ENCODE results near the gene RBBP7.

The RBBP7 gene

GRCh38 chrX:16870095-16870861, at the start of gene RBBP7:
TSS of gene RBBP7 (minus strand) at chrX:16870362. CDS start at chrX:16870053, 309 bp downstream.
- TF ChIP-seq ZFX (IDR thresholded peaks at IDR 0.05; ENCODE audit: borderline replicate concordance) = no peak
- TF ChIP-seq CTCF (IDR thresholded peaks at IDR 0.05) = no peak
- peak within 1 kb of the TSS; percentile 89 for H3K27ac ChIP-seq

GRCh38 chrX:16918979-16919378, 48.8 kb upstream of the RBBP7 start:
- H3K27ac ChIP-seq = no peak overlapping the region
- TF ChIP-seq CTCF (IDR thresholded peaks at IDR 0.05) (no peak), ZFX (IDR thresholded peaks at IDR 0.05; ENCODE audit: borderline replicate concordance) (no peak)

GRCh38 chrX:16917120-16917519, 47.0 kb upstream of the RBBP7 start:
- TF ChIP-seq CTCF (IDR thresholded peaks at IDR 0.05) (no peak), ZFX (IDR thresholded peaks at IDR 0.05; ENCODE audit: borderline replicate concordance) (no peak)
- no peak overlapping the region for H3K27ac ChIP-seq

- TF ChIP-seq ZFX (IDR thresholded peaks at IDR 0.05; ENCODE audit: borderline replicate concordance) = no peak
- TF ChIP-seq CTCF (IDR thresholded peaks at IDR 0.05) = no peak
- no peak overlapping the region for H3K27ac ChIP-seq
These were observed 46.4 kb upstream of the RBBP7 start for GRCh38 chrX:16916561-16916960.

GRCh38 chrX:16914058-16914457, 43.9 kb upstream of the RBBP7 start:
- no peak overlapping the region for H3K27ac ChIP-seq
- TF ChIP-seq ZFX (IDR thresholded peaks at IDR 0.05; ENCODE audit: borderline replicate concordance) = no peak
- no peak for TF ChIP-seq CTCF (IDR thresholded peaks at IDR 0.05)

- TF ChIP-seq ZFX (IDR thresholded peaks at IDR 0.05; ENCODE audit: borderline replicate concordance) (no peak), CTCF (IDR thresholded peaks at IDR 0.05) (no peak)
- H3K27ac ChIP-seq = no peak overlapping the region
These were observed 40.2 kb upstream of the RBBP7 start for GRCh38 chrX:16910376-16910775.

GRCh38 chrX:16903274-16904022, 33.3 kb upstream of the RBBP7 start:
- TF ChIP-seq ZFX (IDR thresholded peaks at IDR 0.05; ENCODE audit: borderline replicate concordance) = no peak
- TF ChIP-seq CTCF (IDR thresholded peaks at IDR 0.05) = no peak
- H3K27ac ChIP-seq = no peak overlapping the region
